Tibial nerve (tissue), 4 donors: ENCODE measurements around the gene KIAA1143. TPM values are rescaled to one million over a fixed set of nuclear protein-coding genes. Genes with fewer than 3 reads are reported as not detected.

Experiments used
- DNase-seq, 2 donors: peaks; one replicate each; pipeline ENCODE4 v3.0.0-alpha.2; 2019; ENCODE audit warnings: low spot score in 2 of 2
- H3K27ac ChIP-seq, 4 donors: fragments of 200-600 bp; sonication (generic) in 3 of 4; one replicate each; pipeline ENCODE4 v1.5.1; 2017 to 2019; ENCODE audit warnings: mild to moderate bottlenecking in 1 of 4
- H3K27me3 ChIP-seq, 2 donors: fragments of 200-600 bp; sonication (generic) in 1 of 2; one replicate each; pipeline versions ENCODE4 v1.5.1 to v1.6.0; 2017 to 2019
- H3K36me3 ChIP-seq, 3 donors: fragments of 200-600 bp; sonication (generic); one replicate each; pipeline ENCODE4 v1.5.1; 2018 to 2019
- H3K4me1 ChIP-seq, 4 donors: fragments of 200-600 bp; sonication (generic) in 3 of 4; one replicate each; pipeline ENCODE4 v1.5.1; 2017 to 2019
- H3K4me3 ChIP-seq, 4 donors: fragments of 200-600 bp; sonication (generic) in 3 of 4; one replicate each; pipeline ENCODE4 v1.5.1; 2017 to 2019; ENCODE audit warnings: mild to moderate bottlenecking in 1 of 4, moderate library complexity in 1 of 4
- H3K9me3 ChIP-seq, 4 donors: fragments of 200-600 bp; sonication (generic) in 3 of 4; one replicate each; pipeline ENCODE4 v1.5.1; 2017 to 2019
- CTCF ChIP-seq, 5 experiments: fragments of 200-600 bp in 3 of 5; fragments of 450-650 bp in 2 of 5; sonication (generic) in 3 of 5; IDR thresholded peaks; one replicate each; pipeline ENCODE4 v1.5.1; 2016 to 2019; ENCODE audit warnings: antibody characterized with exemption in 5 of 5, mild to moderate bottlenecking in 3 of 5, moderate library complexity in 2 of 5
- EP300 ChIP-seq, 2 donors: sonication (generic); formaldehyde crosslinking; IDR thresholded peaks; one replicate each; pipeline ENCODE4 v1.6.1; 2017; ENCODE audit warnings: antibody characterized with exemption in 2 of 2, mild to moderate bottlenecking in 1 of 2
- POLR2A ChIP-seq, 2 donors: fragments of 450-650 bp; IDR thresholded peaks; one replicate each; pipeline ENCODE4 v1.6.1; 2017; ENCODE audit warnings: antibody characterized with exemption in 2 of 2, mild to moderate bottlenecking in 2 of 2, moderate library complexity in 2 of 2
- WGBS, 2 donors: methylation state at CpG; one replicate each; pipeline ENCODE4 v1.1.5; 2018; 5-methylcytosine and 5-hydroxymethylcytosine counted together
- total RNA-seq, 4 donors: library from RNA; depleted of rRNA; stranded (reverse); fragments of >200 nt; gene quantifications; one replicate each; pipeline ENCODE4 v1.1.0, GENCODE V29; 2016

Gene KIAA1143
- total RNA-seq, 4 donors from 2014 or later: 20.7 to 27.4 (median 25.9) TPM

- 97 to 98% methylated on average over 10 of the region's 10 CpGs for WGBS, 2 donors
- H3K4me1 ChIP-seq: no peaks in the 10 kb centered on the region
- H3K36me3 ChIP-seq: peaks cover 0 to 89% (median 12%) of the 10 kb centered on the region in 3 donors
- no peak for DNase-seq
- peaks cover 11 to 100% (median 54%) of the 10 kb centered on the region in 4 donors for H3K9me3 ChIP-seq
- H3K27ac ChIP-seq: no peak overlapping the region
- TF ChIP-seq EP300 (IDR thresholded peaks at IDR 0.05) (no peak), CTCF (IDR thresholded peaks at IDR 0.05) (no peak), POLR2A (IDR thresholded peaks at IDR 0.05) (no peak)
- H3K27me3 ChIP-seq: no peaks in the 10 kb centered on the region
- H3K4me3 ChIP-seq: no peak overlapping the region
These were observed 40.0 kb downstream of the KIAA1143 start for GRCh38 chr3:44721231-44722102.

GRCh38 chr3:44712455-44713075 is 48.9 kb downstream of the KIAA1143 start, which contains the start of gene ZNF502:
ZNF502 (plus strand) TSS chr3:44712660; CDS start chr3:44720262, 7,602 bp downstream.
- H3K36me3 ChIP-seq: peaks cover 0 to 39% (median 0%) of the 10 kb centered on the region in 3 donors
- peaks cover 0 to 8% (median 1%) of the 10 kb centered on the region in 4 donors for H3K4me1 ChIP-seq
- H3K27me3 ChIP-seq: peaks cover 0 to 3% of the 10 kb centered on the region in 2 donors
- peak within 1 kb of the TSS; percentile 47 to 66 (median 60) for H3K4me3 ChIP-seq
- 1 to 2% methylated on average over 28 to 32 of the region's 36 CpGs for WGBS, 2 donors
- peak; percentile 63 to 78 for DNase-seq
- H3K27ac ChIP-seq: peak within 1 kb of the TSS in 2 of 4 donors; percentile 62 to 71
- H3K9me3 ChIP-seq: peaks cover 0 to 50% (median 20%) of the 10 kb centered on the region in 4 donors
- TF ChIP-seq POLR2A (IDR thresholded peaks at IDR 0.05) (no peak), CTCF (IDR thresholded peaks at IDR 0.05) (peak in 4 of 5 experiments; percentile 11 to 54 (median 32)), EP300 (IDR thresholded peaks at IDR 0.05) (peak in 1 of 2 donors; percentile 74)

Other genes starting within 250 kb of the KIAA1143 start
- gene ZKSCAN7, start 206.4 kb downstream of the KIAA1143 start, total RNA-seq: 10 to 100 TPM in 3 of 4 donors, 1 to 10 TPM in 1; 6.5 to 11.1 (median 10.3) TPM
- 1 to 10 TPM; 2.2 to 4.8 (median 3.5) TPM for gene ZNF660, start 176.7 kb downstream of the KIAA1143 start, total RNA-seq
- gene ZNF197, start 136.6 kb downstream of the KIAA1143 start, total RNA-seq: 10 to 100 TPM; 20.1 to 27.5 (median 21.6) TPM
- gene ZNF35, start 112.9 kb downstream of the KIAA1143 start, total RNA-seq: 10 to 100 TPM; 11.9 to 25.1 (median 16.5) TPM
- 1 to 10 TPM; 3.7 to 8.1 (median 6.1) TPM for gene ZNF502, start 49.0 kb downstream of the KIAA1143 start, total RNA-seq
- gene ZNF501, start 32.0 kb downstream of the KIAA1143 start, total RNA-seq: 1 to 10 TPM; 4.2 to 8.3 (median 6.5) TPM
- under 1 TPM; 0.60 to 0.87 (median 0.71) TPM for gene KIF15, start 175 bp upstream of the KIAA1143 start, total RNA-seq
- 10 to 100 TPM; 20.7 to 40.4 (median 32.6) TPM for gene TMEM42, start 100.3 kb upstream of the KIAA1143 start, total RNA-seq
- not detected for gene TGM4, start 113.0 kb upstream of the KIAA1143 start, total RNA-seq
- 100 to 1,000 TPM in 3 of 4 donors, 10 to 100 TPM in 1; 98.4 to 139 (median 117) TPM for gene ZDHHC3, start 214.6 kb upstream of the KIAA1143 start, total RNA-seq
- 10 to 100 TPM; 48.3 to 67.7 (median 64.2) TPM for gene EXOSC7, start 214.6 kb upstream of the KIAA1143 start, total RNA-seq